KMS-11 (cell line): ENCODE measurements around the gene IRGC.

Experiments used
- H2AFZ ChIP-seq: fragments of 200-600 bp; sonication (generic); 2 replicates; pipeline ENCODE4 v1.6.1; 2016; ENCODE audit warnings: antibody characterized with exemption, mixed run types, low read depth
- H3K27ac ChIP-seq: fragments of 200-600 bp; sonication (generic); 2 replicates; pipeline ENCODE4 v1.6.1; 2016; ENCODE audit warnings: mild to moderate bottlenecking, mixed run types
- H3K27me3 ChIP-seq: fragments of 200-600 bp; sonication (generic); 2 replicates; pipeline ENCODE4 v1.6.1; 2017; ENCODE audit warnings: mild to moderate bottlenecking, low read depth, mixed run types, moderate library complexity; ENCODE audit not compliant: insufficient read depth
- H3K36me3 ChIP-seq: fragments of 200-600 bp; sonication (generic); 2 replicates; pipeline ENCODE4 v1.6.1; 2017; ENCODE audit warnings: mild to moderate bottlenecking, mixed run types; ENCODE audit not compliant: insufficient read depth
- H3K4me1 ChIP-seq: fragments of 200-600 bp; sonication (generic); 2 replicates; pipeline ENCODE4 v1.6.1; 2016; ENCODE audit warnings: mild to moderate bottlenecking, low read depth, mixed run types; ENCODE audit not compliant: poor library complexity, severe bottlenecking
- H3K4me2 ChIP-seq: fragments of 200-600 bp; sonication (generic); 2 replicates; pipeline ENCODE4 v1.7.0; 2016; ENCODE audit warnings: mild to moderate bottlenecking, mixed run types
- H3K4me3 ChIP-seq: fragments of 200-600 bp; sonication (generic); IDR thresholded peaks from 2 replicates; pipeline ENCODE4 v1.6.1; 2017; ENCODE audit warnings: low read depth, low read length, mixed read lengths; ENCODE audit not compliant: insufficient read depth
- H3K79me2 ChIP-seq: fragments of 200-600 bp; sonication (generic); 2 replicates; pipeline ENCODE4 v1.6.1; 2016; ENCODE audit warnings: low read depth, mixed run types; ENCODE audit not compliant: insufficient read depth
- H3K9ac ChIP-seq: fragments of 200-600 bp; sonication (generic); 2 replicates; pipeline ENCODE4 v1.6.1; 2016; ENCODE audit warnings: mild to moderate bottlenecking, mixed run types
- H4K20me1 ChIP-seq: fragments of 200-600 bp; sonication (generic); 2 replicates; pipeline ENCODE4 v1.6.1; 2016; ENCODE audit warnings: mild to moderate bottlenecking, mixed run types; ENCODE audit not compliant: insufficient read depth
- CTCF ChIP-seq: fragments of 200-600 bp; sonication (generic); conservative IDR thresholded peaks from 2 replicates; pipeline ENCODE4 v1.6.1; 2017; ENCODE audit warnings: low read depth, mild to moderate bottlenecking, antibody characterized with exemption, low read length, moderate library complexity, mixed read lengths

IRGC gene

GRCh38 chr19:43738780-43739211 is 22.9 kb downstream of the IRGC start:
- Histone ChIP-seq H3K9ac (no peak overlapping the region), H3K27ac (no peak overlapping the region)

GRCh38 chr19:43739439-43740235 is 23.8 kb downstream of the IRGC start:
- Histone ChIP-seq H3K27me3 (no peaks in the 10 kb centered on the region), H4K20me1 (no peaks in the 10 kb centered on the region), H3K4me1 (no peaks in the 10 kb centered on the region), H3K4me3 (no peak overlapping the region), H3K27ac (no peak overlapping the region), H3K4me2 (no peak overlapping the region), H2AFZ (no peak overlapping the region), H3K36me3 (no peaks in the 10 kb centered on the region), H3K79me2 (no peaks in the 10 kb centered on the region), H3K9ac (no peak overlapping the region)
- no peak for TF ChIP-seq CTCF

More at GRCh38 chr19:43738780-43739211, 22.9 kb downstream of the IRGC start:
- Histone ChIP-seq H3K4me1 (no peaks in the 10 kb centered on the region), H3K4me2 (no peak overlapping the region), H3K27me3 (no peaks in the 10 kb centered on the region), H3K36me3 (no peaks in the 10 kb centered on the region), H3K79me2 (no peaks in the 10 kb centered on the region), H4K20me1 (no peaks in the 10 kb centered on the region), H3K4me3 (no peak overlapping the region), H2AFZ (no peak overlapping the region)
- TF ChIP-seq CTCF = no peak

GRCh38 chr19:43741075-43741825 is 25.4 kb downstream of the IRGC start:
- no peak overlapping the region for H3K9ac ChIP-seq
- no peaks in the 10 kb centered on the region for H4K20me1 ChIP-seq
- H3K4me3 ChIP-seq = no peak overlapping the region
- no peaks in the 10 kb centered on the region for H3K79me2 ChIP-seq
- no peak for TF ChIP-seq CTCF
- H3K27me3 ChIP-seq = no peaks in the 10 kb centered on the region
- no peaks in the 10 kb centered on the region for H3K4me1 ChIP-seq
- no peaks in the 10 kb centered on the region for H3K36me3 ChIP-seq
- no peak overlapping the region for H2AFZ ChIP-seq
- H3K27ac ChIP-seq = no peak overlapping the region
- H3K4me2 ChIP-seq = no peak overlapping the region

- Histone ChIP-seq H3K4me2 (no peak overlapping the region), H3K27me3 (no peaks in the 10 kb centered on the region), H2AFZ (no peak overlapping the region), H3K4me1 (no peaks in the 10 kb centered on the region), H4K20me1 (no peaks in the 10 kb centered on the region), H3K36me3 (no peaks in the 10 kb centered on the region), H3K79me2 (no peaks in the 10 kb centered on the region), H3K9ac (no peak overlapping the region), H3K4me3 (no peak overlapping the region), H3K27ac (no peak overlapping the region)
- TF ChIP-seq CTCF = no peak
Observed at GRCh38 chr19:43743059-43743458, 27.2 kb downstream of the IRGC start.
